ENCODE data around the gene SFXN5.
A peak's percentile ranks its signal among the peaks of the same experiment; 100 is the strongest.
"Not testable (repeated sequence)": the region's sequence is repeated elsewhere in the genome, so short reads cannot be mapped to it uniquely, and the experiment has no call there.

Gene SFXN5, protein sequence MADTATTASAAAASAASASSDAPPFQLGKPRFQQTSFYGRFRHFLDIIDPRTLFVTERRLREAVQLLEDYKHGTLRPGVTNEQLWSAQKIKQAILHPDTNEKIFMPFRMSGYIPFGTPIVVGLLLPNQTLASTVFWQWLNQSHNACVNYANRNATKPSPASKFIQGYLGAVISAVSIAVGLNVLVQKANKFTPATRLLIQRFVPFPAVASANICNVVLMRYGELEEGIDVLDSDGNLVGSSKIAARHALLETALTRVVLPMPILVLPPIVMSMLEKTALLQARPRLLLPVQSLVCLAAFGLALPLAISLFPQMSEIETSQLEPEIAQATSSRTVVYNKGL

DNA sequence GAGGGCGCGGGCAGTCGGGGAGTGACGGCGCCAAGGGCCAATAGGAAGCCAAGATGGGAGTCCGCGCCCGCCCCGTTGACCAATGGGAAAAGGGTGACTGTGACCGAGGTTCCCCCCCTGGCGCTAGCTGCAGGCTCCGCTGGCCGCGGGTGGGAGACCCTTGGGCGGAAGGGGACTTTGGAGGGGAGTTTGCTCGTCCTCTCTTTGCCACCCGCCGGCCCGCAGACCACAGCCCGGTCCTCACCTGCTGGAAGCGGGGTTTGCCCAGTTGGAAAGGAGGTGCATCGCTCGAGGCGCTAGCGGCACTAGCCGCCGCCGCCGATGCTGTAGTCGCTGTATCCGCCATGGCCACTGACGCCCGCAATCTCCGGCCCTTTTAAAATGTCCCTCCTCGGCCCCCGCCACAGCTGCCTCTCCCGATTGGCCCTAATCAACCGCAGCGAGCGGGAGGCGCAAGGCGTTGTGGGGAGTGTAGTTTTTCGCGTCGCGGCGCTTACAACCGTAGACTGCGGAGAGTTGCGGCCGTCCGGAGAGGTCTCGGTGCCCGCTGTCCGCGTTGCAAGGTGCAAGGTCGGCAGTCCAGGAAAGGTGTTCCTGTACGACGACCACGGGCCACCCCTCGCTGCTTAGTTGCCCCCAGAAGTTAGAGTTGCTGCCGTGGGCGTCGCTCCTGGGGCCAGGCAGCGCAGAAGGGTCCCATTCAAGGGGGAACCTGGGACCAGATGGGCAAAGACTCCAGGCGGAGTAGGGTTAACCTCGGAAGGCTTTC lies at the start of gene SFXN5:
Gene SFXN5, minus strand, starts transcription at position 353 of the 769 bp plus-strand sequence. Its CDS starts 7 bp downstream, at position 346.
- peak; percentile 96 for DNase-seq

DNA sequence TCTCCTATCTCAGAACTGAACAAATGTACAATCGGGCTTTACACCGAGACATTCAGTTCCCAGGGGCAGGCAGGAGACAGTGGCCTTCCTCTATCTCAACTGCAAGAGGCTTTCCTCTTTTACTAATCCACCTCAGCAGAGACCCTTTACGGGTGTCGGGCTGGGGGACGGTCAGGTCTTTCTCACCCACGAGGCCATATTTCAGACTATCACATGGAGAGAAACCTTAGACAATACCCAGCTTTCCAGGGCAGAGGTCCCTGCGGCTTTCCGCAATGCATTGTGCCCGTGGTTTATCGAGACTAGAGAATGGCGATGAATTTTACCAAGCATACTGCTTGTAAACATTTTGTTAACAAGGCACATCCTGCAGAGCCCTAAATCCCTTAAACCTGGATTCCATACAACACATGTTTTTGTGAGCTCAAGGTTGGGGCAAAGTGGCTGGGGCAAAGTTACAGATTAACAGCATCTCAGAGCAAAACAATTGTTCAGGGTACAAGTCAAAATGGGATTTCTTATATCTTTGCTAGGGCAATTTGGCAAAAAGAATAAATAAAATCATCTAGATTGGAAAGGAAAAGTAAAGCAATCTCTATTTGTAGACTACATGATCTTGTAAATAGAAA lies 48.2 kb upstream of the SFXN5 start:
- DNase-seq = not testable (repeated sequence)

DNA sequence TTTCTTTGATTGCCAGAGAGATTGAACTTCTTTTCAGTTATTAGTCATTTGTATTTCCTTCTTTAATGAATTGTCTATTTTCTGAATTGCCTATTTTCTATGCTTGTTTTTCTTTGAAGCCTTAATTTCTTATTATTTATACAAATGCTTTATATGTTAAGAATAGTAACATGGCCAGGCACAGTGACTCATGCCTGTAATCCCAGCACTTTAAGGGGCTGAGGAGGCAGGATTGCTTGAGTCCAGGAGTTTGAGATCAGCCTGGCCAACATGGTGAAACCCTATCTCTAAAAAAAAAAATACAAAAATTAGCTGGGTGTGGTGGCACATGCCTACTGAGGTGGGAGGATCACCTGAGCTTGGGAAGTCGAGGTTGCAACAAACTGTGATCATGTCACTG lies 45.9 kb upstream of the SFXN5 start:
- no peak for DNase-seq

DNA sequence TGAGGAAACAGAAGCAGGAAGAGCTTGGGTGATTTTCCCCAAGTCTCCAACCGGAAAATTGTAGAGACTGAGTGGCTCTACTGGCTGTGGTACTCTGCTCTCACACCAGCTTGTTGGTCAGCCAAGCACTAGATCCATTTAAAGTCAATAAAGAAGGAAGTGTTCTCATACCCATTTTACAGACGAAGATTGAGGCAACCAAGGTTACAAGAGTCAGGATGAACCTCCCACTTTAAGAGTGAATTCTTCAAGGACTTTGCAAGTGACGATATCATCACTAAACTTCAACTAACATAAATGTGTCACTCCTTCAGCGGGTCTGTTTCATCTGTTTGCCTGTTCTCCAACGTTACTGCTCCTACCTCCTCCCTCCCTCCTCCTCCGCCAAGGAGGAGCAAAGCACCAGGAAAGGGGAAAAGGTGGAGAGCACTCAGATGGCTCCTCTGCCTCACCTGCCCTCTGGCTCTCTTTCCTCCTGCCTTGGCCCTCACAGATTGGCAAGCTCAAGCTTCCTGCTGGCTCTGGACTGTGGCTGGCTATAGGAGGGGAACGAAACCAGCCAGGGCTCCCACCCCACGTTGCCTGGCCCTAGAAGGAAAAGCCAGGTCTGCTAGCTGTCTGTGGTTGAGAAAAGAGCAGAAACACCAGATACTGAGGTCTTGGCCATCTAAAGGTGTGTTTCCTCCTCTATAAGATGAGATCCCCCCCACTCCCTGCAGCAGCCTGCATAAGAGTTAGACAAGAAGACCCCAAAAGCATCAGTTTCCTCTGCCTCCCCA lies 44.9 kb upstream of the SFXN5 start:
- no peak for DNase-seq

DNA sequence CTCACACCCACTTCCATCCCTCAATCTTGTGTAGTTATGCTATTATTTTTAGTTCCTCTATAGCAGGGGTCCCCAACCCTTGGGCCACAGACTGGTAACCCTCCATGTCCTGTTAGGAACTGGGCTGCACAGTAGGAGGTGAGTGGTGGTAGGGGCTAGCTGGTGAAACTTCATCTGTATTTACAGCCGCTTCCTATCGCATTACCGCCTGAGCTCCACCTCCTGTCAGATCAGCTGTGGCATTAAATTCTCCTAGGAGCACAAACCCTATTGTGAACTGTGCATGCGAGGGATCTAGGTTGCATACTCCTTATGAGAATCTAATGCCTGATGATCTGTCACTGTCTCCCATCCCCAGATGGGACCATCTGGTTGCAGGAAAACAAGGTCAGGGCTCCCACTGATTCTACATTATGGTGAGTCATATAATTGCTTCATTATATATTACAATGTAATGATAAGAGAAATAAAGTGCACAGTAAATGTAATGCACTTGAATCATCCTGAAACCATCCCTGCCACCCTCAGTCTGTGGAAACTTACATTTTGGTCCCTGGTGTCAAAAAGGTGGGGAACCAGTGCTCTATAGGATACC lies 42.9 kb upstream of the SFXN5 start:
- DNase-seq = no peak

DNA sequence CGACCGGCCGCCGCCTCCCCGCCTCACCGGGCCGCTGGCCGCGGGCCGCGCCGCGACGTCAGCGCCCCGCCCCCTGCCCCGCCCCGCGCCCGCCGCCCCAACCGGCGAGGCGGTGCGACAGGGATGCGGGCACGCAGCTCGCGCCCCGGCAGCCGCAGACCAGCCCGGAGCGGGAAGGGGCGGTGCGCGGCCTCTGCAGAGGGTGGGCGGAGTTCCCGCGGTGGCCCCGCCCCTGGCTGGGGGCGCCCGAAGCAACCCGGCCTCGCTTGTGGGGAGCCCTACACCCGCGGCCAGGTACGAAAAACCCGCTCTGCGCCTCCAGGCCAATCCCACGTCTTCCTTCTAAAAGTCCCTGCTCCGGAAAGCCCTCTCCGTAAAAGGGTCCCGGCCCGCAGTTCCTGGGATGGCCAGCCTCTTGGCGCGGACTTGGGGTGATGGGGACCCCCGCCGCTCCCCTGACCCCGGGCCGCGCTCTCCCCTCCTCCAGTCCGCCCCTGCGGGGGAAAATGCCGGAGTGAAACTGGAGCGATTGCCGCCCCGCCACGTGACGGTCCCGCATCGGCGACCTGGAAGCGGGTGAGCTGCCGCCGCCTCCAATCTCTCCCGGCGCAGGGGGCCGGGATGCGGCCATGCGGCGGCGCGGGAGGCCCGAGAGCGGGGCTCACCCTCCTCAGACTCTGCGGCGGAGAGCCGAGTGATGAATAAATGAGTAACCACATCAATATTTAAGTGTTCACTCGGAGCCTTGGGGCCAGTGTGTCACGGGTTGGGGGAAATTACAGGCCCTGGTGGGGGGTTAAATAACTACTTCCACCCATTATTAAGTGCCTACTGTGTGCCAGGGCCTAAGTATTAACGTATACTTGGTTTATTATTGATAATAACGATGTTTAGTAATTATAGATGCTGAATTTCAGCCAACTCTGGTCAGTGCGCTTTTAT lies 41.7 kb upstream of the SFXN5 start, which contains the start of gene RAB11FIP5:
Gene RAB11FIP5, minus strand, starts transcription at position 36 of the 942 bp plus-strand sequence. CDS start 171 bp downstream, outside the sequence.
- DNase-seq = peak; percentile 85

DNA sequence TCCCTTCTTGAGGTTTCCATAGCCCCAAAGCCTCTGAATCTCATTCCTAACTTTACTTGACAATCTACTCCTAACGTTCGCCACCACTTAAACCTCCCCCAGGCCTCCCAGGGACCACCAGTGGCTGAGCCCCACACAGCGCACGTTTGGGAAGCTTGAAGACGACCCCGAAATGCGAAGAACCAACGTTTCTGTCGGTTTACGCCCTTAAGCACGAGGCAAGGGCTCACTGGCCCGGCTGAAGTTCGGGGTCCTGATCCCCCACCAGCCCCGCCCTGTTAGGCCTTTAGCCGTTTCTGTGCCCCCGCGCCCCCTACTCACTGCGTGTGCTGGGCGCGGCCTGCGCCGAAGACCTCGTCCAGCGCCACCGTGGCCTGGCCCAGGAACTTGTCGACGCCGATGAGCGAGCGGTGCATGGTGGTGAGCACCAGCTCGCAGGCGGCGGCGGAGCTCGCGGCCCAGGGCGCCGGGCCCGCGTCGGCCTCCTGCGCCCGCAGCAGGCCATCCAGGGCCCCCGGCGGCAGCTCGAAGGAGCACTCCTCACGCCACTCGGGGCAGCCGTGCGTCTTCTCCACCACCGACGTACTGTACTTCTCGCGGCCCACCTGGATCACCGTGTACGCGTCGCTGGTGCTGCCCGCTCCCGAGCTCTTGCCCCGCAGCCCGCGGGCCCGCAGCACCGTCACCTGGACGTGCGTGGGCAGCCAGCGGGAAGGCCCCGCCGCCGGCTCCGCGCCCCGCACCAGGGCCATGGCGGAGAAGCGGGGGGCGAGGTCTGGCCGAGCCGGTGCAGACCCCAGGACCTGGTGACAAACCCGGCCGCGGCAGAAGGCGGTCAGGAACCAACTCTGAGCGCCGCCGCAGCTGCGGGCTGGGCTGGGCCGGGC lies 40.8 kb upstream of the SFXN5 start:
- DNase-seq = no peak

DNA sequence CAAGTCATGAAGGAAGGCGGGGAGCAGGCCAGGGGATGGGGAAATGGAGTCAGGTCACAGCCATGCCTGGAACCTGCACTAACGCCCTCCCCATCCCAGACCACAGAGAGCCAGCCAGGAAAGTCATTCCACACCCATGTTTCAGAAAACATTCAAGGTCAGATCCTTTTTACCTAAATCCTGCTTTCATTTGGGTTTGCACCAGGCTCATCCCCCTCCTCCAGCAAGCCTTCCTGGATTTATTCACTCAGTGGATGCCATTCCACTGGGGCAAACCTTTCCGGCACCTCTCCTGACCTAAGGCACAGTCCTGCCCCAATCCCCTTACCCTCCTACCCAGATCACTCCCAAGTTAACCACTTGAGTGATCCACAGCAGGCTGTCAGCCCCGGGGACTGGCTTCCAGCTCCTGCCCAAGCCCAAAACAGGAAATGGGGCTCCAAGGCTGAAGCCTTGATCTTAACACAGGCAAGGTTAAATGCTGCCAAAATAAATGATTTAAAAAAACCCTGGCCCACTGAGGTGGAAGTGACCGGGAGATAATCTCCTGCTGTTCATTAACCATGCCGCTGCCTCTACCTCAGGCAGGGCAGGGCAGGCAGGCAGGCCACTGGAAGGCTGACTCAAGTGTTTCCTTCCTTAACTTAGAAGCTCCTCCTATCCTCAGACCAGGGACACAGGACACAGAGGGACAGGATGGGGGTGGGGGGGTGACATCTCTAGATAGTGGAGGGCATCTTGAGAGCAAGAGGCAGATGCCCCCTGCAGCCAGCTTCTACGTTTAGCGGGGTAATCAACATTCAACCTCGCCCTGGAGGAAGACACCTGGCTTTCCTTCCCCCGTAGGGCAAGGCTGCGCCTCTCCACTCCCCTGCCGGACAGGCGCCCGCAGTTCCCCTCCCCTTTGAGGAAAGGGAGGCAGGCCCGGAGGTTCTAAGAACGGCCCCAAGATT lies 39.8 kb upstream of the SFXN5 start:
- DNase-seq = peak; percentile 30

DNA sequence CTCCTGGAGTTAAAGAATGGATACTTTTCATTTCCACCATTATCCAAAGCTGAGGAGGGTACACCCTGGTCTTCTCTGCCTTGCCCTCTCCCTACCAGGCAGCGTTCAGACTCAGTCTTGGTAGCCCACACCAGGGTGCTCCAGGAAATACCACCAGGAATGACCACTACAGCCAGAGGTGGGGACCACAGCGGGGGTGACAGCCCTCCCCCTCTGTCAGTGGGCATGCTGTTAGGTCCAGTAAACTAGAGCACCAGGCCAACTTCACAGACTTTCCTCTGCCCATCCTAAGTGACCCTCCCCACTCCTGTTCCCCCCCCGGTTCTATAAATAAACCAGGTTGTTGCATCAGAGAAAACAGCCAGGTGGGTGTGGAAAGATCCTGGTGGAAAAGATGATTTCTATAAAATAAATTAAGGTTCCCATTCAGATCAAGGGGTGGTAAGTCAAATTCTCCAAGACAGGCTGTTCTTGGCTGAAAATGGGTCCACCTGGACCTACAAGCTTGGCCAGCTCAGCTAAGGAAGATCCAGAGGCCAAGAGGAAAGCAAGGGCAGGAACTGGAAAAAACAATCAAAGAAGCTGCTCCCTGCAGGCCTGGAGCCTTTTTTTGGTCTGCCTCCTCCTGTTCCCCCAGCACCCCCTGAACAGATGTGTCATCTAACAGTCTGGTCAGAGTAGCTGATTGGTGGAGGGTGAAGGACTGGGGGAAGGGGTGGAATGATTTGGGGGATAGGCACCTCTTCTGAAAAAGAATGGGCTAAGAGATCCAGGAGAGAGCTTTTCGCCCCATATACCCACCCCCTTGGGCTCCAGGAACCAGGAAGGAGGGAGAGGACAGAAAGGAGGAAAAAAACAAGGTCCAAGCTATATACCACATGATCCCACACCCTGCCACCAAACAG lies 38.9 kb upstream of the SFXN5 start:
- DNase-seq = no peak

DNA sequence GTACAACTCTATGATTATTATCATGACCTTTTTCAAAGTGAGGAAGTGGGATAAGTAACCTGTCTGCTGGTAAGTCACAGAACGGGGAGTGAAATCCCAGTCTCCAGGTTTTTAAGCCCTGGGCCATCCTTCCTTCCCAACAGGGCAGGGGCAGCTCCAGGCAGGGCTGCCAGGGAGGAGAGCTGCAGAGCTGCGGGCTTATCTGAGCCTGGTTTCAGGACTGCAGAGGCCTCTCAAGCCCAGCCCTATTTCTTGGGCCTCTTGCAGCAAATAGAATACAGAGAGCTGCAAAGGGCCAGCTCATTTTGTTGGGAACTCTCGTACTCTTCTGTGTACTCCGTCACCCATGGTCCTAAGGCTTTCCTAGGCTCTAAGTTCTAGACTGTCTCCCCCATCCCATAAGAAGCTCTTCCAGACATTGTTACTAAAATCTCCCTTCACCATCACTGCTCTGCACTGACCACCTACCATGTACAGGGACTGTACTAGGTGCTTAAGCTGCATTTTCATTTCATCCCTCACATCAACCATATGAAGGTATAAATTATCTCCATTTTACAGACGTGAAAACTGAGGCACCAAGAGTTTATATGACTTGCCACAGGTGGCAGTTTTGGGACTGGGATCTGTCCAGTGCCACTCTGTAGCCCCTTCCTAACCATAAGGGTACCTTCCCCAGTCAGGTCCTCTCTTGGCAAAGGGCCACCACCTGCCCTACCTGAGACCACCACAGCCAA lies 38.1 kb upstream of the SFXN5 start:
- no peak for DNase-seq

DNA sequence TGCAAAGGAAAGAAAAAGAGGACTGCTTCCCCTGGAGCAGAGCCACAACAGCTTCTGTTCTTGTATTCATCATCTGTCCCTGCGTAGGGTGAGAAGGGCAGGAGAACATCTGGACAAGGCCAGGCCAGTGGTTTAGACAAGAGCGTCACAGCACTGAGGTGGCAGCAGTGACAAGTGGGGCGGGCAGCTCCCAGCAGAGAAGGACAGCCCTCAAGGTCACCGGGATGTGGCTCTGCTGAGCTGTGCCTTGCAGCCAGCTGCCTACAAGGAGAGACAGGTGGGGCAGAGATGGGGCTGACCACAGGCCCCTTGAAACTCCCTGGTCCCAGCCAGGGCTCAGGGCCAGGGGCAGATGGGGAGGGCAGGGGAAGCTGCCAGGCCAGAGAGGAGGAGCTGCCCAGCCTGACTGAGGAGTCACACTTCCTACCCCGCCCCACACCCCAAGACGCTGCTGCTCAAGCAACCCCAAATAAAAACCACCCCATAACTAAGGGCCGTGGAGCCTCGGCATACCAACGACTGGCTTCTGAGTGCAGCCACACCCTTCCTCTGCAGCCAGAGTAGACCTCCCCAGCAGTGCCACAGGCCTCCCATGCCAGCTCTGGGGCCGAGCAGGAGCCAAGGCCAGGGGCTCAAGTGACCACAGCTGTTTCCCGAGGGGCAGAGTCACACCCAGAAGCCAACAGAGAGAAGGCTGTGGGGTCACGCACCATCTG lies 35.9 kb upstream of the SFXN5 start:
- DNase-seq = no peak

DNA sequence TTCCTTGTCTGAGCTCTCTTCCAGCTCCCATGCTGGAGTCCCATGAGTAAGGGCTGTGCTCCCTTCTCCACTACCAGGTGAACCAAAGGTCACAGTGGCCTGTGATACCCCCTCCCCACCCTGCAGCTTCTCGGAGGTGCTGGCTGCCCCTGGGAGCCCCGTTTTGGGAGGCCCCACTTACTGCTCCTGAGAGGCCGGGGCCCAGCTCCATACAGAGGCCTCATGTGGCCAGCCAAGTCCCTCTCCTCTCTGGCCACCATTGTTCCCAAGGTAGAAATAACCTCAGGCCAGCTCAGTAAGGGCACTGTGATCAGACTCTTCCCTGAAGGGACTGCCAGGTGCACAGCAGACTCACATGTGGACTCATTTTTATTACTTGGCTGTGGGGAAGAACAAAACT lies 35.3 kb upstream of the SFXN5 start:
- no peak for DNase-seq

DNA sequence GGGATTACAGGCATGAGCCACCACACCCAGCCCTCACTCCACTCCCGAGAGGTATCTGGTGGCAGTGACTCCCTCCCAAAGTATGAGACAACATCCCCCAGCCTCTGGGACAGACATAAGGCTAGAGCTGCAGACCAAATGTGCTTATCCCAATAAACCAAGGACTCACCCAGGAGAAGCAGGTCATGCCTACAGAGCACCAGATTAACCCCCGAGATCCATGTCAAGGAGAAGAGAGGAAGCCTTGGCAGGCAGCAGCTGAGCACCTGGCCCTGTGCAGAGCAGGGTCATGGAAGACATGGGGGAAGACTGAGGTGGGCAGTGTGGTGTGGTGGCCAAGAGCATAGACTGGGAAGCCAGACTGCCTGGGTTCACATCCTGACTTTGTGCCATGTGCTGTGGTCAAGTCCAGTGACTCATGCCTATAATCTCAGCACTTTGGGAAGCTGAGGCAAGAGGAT lies 34.0 kb upstream of the SFXN5 start:
- no peak for DNase-seq

DNA sequence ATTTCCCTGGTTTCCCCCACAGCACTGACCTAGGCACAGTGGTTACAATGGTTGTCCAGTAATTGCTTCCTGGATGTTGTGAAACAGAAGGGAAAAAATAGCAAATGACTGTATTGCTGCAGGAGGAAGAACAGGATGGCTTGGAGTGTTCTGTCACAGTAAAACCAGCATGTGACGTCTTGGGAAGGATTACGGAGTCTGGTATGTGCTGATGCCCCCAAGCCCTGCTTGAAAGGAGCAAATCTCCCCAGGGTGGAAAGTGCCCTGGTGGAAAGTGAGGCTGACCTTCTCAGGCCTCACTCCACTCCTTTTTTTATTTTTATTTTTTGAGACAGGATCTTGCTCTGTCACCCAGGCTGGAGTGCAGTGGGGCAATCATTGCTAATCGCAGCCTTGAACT lies 33.4 kb upstream of the SFXN5 start:
- no peak for DNase-seq

DNA sequence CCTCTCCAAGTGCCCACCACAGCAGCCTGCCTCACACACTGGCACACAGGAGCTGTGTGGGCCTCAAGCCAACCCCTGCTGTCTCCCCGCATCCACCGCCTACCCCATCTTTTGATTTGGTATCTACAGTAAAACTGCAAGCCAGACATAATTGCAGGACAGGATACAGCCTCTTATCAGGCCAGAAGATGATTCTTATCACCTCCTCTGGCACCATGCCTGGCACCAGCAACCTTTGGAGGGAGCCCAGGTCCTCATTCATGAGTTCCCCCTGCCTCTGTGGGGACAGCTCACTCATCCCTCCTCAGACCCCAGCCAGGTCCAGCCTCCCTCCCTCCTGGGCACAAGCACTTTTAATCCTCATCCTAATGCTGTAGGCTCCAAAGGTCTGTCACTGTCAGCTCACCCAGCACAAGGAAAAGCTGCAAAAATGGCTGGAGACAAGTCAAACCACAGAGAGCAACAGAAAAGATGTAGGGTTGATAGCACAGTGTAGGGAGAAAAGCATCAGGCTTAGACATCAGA lies 31.6 kb upstream of the SFXN5 start:
- no peak for DNase-seq

DNA sequence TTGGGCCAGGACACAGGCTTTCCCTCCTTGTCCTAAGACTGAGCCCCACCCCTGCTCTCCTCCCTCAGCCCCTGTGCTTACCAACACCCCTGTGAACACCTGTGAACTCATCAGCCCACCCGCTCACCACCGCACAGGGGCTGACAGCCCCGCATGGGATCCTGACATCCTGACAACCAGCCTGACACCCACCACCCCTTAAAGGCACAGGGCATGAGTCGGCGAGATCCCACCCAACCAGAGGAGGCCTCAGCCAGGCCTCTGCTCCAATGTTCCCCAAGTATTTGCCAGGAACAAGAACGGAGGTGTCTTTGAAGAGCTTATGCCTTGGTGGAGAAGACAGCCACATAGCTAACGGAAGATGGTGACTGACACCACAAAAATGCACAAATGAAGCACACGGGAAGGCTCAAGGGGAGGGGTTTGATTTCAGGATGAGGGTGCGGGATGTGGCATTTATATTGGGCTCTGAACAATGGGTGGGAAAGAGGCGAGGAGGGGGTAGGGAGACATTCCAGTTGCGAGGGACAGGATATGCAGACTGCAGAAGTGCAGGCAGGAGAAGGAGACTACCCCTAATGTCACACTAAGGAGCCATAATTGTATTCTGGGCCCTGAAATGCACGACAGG lies 30.2 kb upstream of the SFXN5 start:
- DNase-seq = no peak
